HepG2 (cell line): ENCODE data around the gene WDR93.

Experiments used
- CTCF ChIP-seq: sonication (generic); formaldehyde crosslinking; IDR thresholded peaks from 2 replicates; pipeline ENCODE4 v1.5.0; 2020; ENCODE audit warnings: mild to moderate bottlenecking, missing genetic modification reagents, moderate library complexity
- FOXA1 ChIP-seq, 2 experiments: fragments of 450-650 bp in 1 of 2; sonication (generic) in 1 of 2; formaldehyde crosslinking in 1 of 2; IDR thresholded peaks; 2 replicates each; pipeline versions ENCODE4 v1.4.0 to v1.6.1; 2016 to 2020; ENCODE audit warnings: missing genetic modification reagents in 1 of 2
- GABPA ChIP-seq, 2 experiments: IDR thresholded peaks; 2 replicates each; pipeline ENCODE4 v1.6.1; 2011 to 2016; ENCODE audit warnings: low read depth in 2 of 2, low read length in 1 of 2, missing biosample characterization in 1 of 2, missing genetic modification characterization in 1 of 2
- SMC3 ChIP-seq: IDR thresholded peaks from 2 replicates; pipeline ENCODE4 v1.6.1; 2011; ENCODE audit warnings: low read length, improper control_type of control experiment
- SUZ12 ChIP-seq: fragments of 150-350 bp; IDR thresholded peaks from 2 replicates; pipeline ENCODE4 v1.6.1; 2014; ENCODE audit warnings: low read depth, low read length
- TBP ChIP-seq: sonication (generic); formaldehyde crosslinking; IDR thresholded peaks from 2 replicates; pipeline ENCODE4 v1.5.0; 2020; ENCODE audit warnings: missing genetic modification reagents
- ZC3H13 ChIP-seq: sonication (generic); formaldehyde crosslinking; IDR thresholded peaks from 2 replicates; pipeline ENCODE4 v1.8.1; 2023; ENCODE audit warnings: mild to moderate bottlenecking, missing genetic modification reagents, moderate library complexity
- ZNF512 ChIP-seq: sonication (generic); formaldehyde crosslinking; IDR thresholded peaks from 2 replicates; pipeline ENCODE4 v1.4.0; 2020; ENCODE audit warnings: mild to moderate bottlenecking, missing genetic modification reagents
- ZNF530 ChIP-seq: sonication (generic); formaldehyde crosslinking; IDR thresholded peaks from 2 replicates; pipeline ENCODE4 v1.5.0; 2020; ENCODE audit warnings: low read depth, mild to moderate bottlenecking, missing genetic modification reagents
- ZNF605 ChIP-seq: sonication (generic); formaldehyde crosslinking; IDR thresholded peaks from 2 replicates; pipeline ENCODE4 v1.8.0; 2022; ENCODE audit warnings: mild to moderate bottlenecking, missing genetic modification reagents
- ZNF776 ChIP-seq: sonication (generic); formaldehyde crosslinking; IDR thresholded peaks from 2 replicates; pipeline ENCODE4 v1.4.0; 2020; ENCODE audit warnings: mild to moderate bottlenecking, missing genetic modification reagents

- TF ChIP-seq CTCF (CRISPR knock-in tag) (no peak), ZNF605 (CRISPR knock-in tag) (no peak), SUZ12 (no peak), GABPA (IDR thresholded peaks at IDR 0.05; ENCODE audit: low read depth, low read length) (no peak), GABPA (CRISPR knock-in tag; IDR thresholded peaks at IDR 0.05; ENCODE audit: low read depth) (no peak), ZNF530 (CRISPR knock-in tag) (no peak), ZNF512 (CRISPR knock-in tag) (no peak), TBP (no peak), FOXA1 (IDR thresholded peaks at IDR 0.05) (no peak), FOXA1 (CRISPR knock-in tag; IDR thresholded peaks at IDR 0.05) (no peak), SMC3 (no peak), ZC3H13 (CRISPR knock-in tag) (no peak), ZNF776 (no peak)
Observed at GRCh38 chr15:89725064-89725463, 34.5 kb downstream of the WDR93 start.
